Kidney (tissue), 14 donors: Measurements from ENCODE around the gene DAZAP1. TPM values are rescaled to one million over a fixed set of nuclear protein-coding genes. Genes with fewer than 3 reads are reported as not detected.

ENCODE experiments used
- DNase-seq, 5 donors: peaks; one replicate each; pipeline ENCODE4 v3.0.0-alpha.2; 2013 to 2020
- FAIRE-seq: peaks from 2 replicates; lab custom pipeline; 2012; peaks lifted over from hg19 to GRCh38; lab: Jason Lieb, UNC
- H3K27ac ChIP-seq, 2 donors: one replicate each; pipeline ENCODE4 v1.7.0; 2013; ENCODE audit warnings: low read depth in 2 of 2, low read length in 2 of 2, inconsistent platforms in 1 of 2
- H3K27me3 ChIP-seq: one replicate; pipeline ENCODE4 v1.7.1; 2013; ENCODE audit warnings: low read length, inconsistent platforms; ENCODE audit not compliant: control insufficient read depth, insufficient read depth
- H3K36me3 ChIP-seq, 3 donors: one replicate each; pipeline versions ENCODE4 v1.7.0 to v1.7.1; 2013; ENCODE audit warnings: low read length in 3 of 3, control low read depth in 1 of 3, inconsistent platforms in 1 of 3; ENCODE audit not compliant: insufficient read depth in 3 of 3, control insufficient read depth in 2 of 3
- H3K4me1 ChIP-seq, 3 donors: one replicate each; pipeline versions ENCODE4 v1.7.0 to v1.7.1; 2013; ENCODE audit warnings: low read length in 3 of 3, inconsistent platforms in 1 of 3, low read depth in 1 of 3; ENCODE audit not compliant: control insufficient read depth in 2 of 3, insufficient read depth in 2 of 3
- H3K4me3 ChIP-seq, 3 donors: one replicate each; pipeline versions ENCODE4 v1.7.0 to v1.8.1; 2013; ENCODE audit warnings: low read length in 3 of 3, control low read depth in 1 of 3, inconsistent platforms in 1 of 3
- H3K9ac ChIP-seq, 3 donors: one replicate each; pipeline versions ENCODE4 v1.7.0 to v1.7.1; 2013; ENCODE audit warnings: low read length in 3 of 3, control low read depth in 1 of 3, inconsistent platforms in 1 of 3
- H3K9me3 ChIP-seq, 3 donors: one replicate each; pipeline versions ENCODE4 v1.7.0 to v1.7.1; 2013; ENCODE audit warnings: low read length in 3 of 3, control low read depth in 1 of 3, inconsistent platforms in 1 of 3; ENCODE audit not compliant: control insufficient read depth in 2 of 3, insufficient read depth in 1 of 3
- intact Hi-C: fragments of 100-400 bp; cut with DNase I; formaldehyde crosslinking; loops from one replicate; pipeline ENCODE4 v1.11.1; 2022
- polyA plus RNA-seq: library from polyadenylated mRNA; stranded (reverse); fragments of 350-450 nt; fragmentation: Illumina TruSeq; extraction: RNeasy Lipid Tissue Mini Kit (QIAGEN cat#74804); gene quantifications from one replicate; pipeline ENCODE4 v1.2.3, GENCODE V29; 2014; ENCODE audit warnings: low read depth, low replicate concordance; ENCODE audit not compliant: insufficient read depth
- total RNA-seq: library from RNA; stranded (reverse); fragmentation: NEBNext Ultra II Directional; extraction: Animal tissue kit (Norgen Biotek cat#: 25700); gene quantifications from one replicate; pipeline ENCODE4 v1.2.1, GENCODE V29; 2021
- TF ChIP-seq, protein P1 (sequence below): IDR thresholded peaks from 3 replicates; pipeline ENCODE4 v1.5.1; 2012; ENCODE audit warnings: mild to moderate bottlenecking, moderate library complexity, borderline replicate concordance; ENCODE audit not compliant: insufficient read depth; ENCODE audit errors: extremely low read depth
- donor health status: control.
- donor health status: control.
- donor health status: control.
- donor health status: control.
- donor health status: control.
- donor health status: DM: yes; HTN: yes; CAD: no.
- donor health status: Normal renal cell carcinoma (clear cell type).

The DAZAP1 gene
- total and polyA plus RNA-seq, 2 donors from 2014 or later: 47.7 to 98.5 TPM

GRCh38 chr19:1445185-1445931 is 38.0 kb downstream of the DAZAP1 start:
- TF ChIP-seq, protein P1, sequence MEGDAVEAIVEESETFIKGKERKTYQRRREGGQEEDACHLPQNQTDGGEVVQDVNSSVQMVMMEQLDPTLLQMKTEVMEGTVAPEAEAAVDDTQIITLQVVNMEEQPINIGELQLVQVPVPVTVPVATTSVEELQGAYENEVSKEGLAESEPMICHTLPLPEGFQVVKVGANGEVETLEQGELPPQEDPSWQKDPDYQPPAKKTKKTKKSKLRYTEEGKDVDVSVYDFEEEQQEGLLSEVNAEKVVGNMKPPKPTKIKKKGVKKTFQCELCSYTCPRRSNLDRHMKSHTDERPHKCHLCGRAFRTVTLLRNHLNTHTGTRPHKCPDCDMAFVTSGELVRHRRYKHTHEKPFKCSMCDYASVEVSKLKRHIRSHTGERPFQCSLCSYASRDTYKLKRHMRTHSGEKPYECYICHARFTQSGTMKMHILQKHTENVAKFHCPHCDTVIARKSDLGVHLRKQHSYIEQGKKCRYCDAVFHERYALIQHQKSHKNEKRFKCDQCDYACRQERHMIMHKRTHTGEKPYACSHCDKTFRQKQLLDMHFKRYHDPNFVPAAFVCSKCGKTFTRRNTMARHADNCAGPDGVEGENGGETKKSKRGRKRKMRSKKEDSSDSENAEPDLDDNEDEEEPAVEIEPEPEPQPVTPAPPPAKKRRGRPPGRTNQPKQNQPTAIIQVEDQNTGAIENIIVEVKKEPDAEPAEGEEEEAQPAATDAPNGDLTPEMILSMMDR: peak; percentile 87
- no peak overlapping the region for H3K4me3 ChIP-seq
- intact Hi-C loops: no loop called here
- DNase-seq: peak; percentile 70 to 86 (median 83)
- peaks cover 0 to 8% (median 0%) of the 10 kb centered on the region in 3 donors for H3K4me1 ChIP-seq
- H3K36me3 ChIP-seq: peaks cover 2 to 15% (median 11%) of the 10 kb centered on the region in 3 donors
- H3K9ac ChIP-seq: no peak overlapping the region
- H3K9me3 ChIP-seq: no peaks in the 10 kb centered on the region
- peaks cover 9% of the 10 kb centered on the region for H3K27me3 ChIP-seq
- FAIRE-seq: no peak
- no peak overlapping the region for H3K27ac ChIP-seq

GRCh38 chr19:1445932-1446712 is 38.7 kb downstream of the DAZAP1 start:
- H3K4me3 ChIP-seq: no peak overlapping the region
- DNase-seq: peak in 3 of 5 donors; percentile 60 to 81 (median 74)
- peaks cover 0 to 6% (median 0%) of the 10 kb centered on the region in 3 donors for H3K4me1 ChIP-seq
- TF ChIP-seq, protein P1: no peak
- no peak overlapping the region for H3K27ac ChIP-seq
- no peak overlapping the region for H3K9ac ChIP-seq
- intact Hi-C loops: no loop called here
- peaks cover 17% of the 10 kb centered on the region for H3K27me3 ChIP-seq
- H3K9me3 ChIP-seq: no peaks in the 10 kb centered on the region
- no peak for FAIRE-seq
- peaks cover 0 to 7% (median 5%) of the 10 kb centered on the region in 3 donors for H3K36me3 ChIP-seq

DNA sequence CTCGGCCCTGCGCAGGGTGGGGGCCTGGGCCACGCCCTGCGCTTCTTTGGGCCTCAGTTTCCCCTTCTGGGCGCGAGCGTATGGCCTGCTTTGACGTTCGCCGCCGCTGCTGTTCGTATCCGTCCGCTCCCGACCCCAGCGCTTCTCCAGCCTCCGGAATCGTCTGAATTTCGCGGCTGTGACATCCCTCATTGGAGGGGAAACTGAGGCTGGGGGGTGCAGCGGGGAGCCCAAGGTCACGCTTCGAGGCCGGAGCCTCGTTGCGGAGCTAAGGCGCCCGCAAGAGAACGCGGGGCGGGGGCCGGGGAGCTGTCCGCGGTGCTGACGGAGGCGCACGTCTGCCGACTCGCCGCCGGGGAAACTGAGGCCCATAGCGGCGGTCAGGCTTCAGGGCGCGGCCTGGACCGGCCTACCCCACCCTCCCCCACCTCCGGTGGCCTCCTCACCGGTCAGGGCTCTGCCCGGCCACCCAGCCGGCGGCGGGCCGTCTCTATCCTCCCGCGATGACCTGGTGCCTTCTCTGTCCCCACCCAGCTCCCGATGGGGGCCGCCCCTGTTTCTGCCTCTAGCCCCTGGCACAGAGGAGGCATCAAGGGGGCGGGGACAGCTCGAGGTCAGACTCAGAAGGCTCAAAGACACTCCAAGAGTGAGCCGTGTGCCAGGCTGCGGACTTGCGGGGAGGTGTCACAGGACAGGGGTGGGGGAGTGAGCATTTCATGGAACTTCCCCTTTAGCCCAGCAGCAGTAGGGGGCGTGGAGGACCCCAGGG is 39.5 kb downstream of the DAZAP1 start:
- H3K4me1 ChIP-seq: peaks cover 0 to 6% (median 0%) of the 10 kb centered on the region in 3 donors
- H3K27me3 ChIP-seq: peaks cover 18% of the 10 kb centered on the region
- H3K4me3 ChIP-seq: no peak overlapping the region
- H3K36me3 ChIP-seq: peaks cover 0 to 4% (median under 1%) of the 10 kb centered on the region in 3 donors
- TF ChIP-seq, protein P1: no peak
- intact Hi-C loops: no loop called here
- no peak overlapping the region for H3K27ac ChIP-seq
- DNase-seq: peak in 2 of 5 donors; percentile 46 to 77
- H3K9me3 ChIP-seq: no peaks in the 10 kb centered on the region
- FAIRE-seq: no peak
- H3K9ac ChIP-seq: no peak overlapping the region
